Right atrium auricular region (tissue), 2 donors: ENCODE results near the gene CLIP3. TPM values are rescaled to one million over a fixed set of nuclear protein-coding genes. Genes with fewer than 3 reads are reported as not detected.

Experiments used
- DNase-seq: peaks from one replicate; pipeline ENCODE4 v3.0.0-alpha.2; 2019; ENCODE audit warnings: low spot score
- H3K27ac ChIP-seq, 2 donors: fragments of 200-600 bp; sonication (generic); 1 replicate in 1 of 2; 2 replicates in 1 of 2; pipeline ENCODE4 v1.5.1; 2016 to 2019
- H3K27me3 ChIP-seq, 2 donors: fragments of 200-600 bp; sonication (generic); one replicate each; pipeline versions ENCODE4 v1.5.1 to v1.6.0; 2017 to 2019
- H3K36me3 ChIP-seq: fragments of 200-600 bp; sonication (generic); one replicate; pipeline ENCODE4 v1.5.1; 2016
- H3K4me1 ChIP-seq, 2 donors: fragments of 200-600 bp; sonication (generic); one replicate each; pipeline versions ENCODE4 v1.5.1 to v1.6.0; 2017 to 2019
- H3K4me3 ChIP-seq, 2 donors: fragments of 200-600 bp; sonication (generic); 1 replicate in 1 of 2; 2 replicates in 1 of 2; pipeline ENCODE4 v1.5.1; 2017 to 2019; ENCODE audit warnings: mild to moderate bottlenecking in 1 of 2, moderate library complexity in 1 of 2
- H3K9me3 ChIP-seq, 2 donors: fragments of 200-600 bp; sonication (generic); one replicate each; pipeline ENCODE4 v1.5.1; 2019
- CTCF ChIP-seq, 2 donors: fragments of 200-600 bp; sonication (generic); IDR thresholded peaks; one replicate each; pipeline ENCODE4 v1.5.1; 2019; ENCODE audit warnings: antibody characterized with exemption in 2 of 2
- total RNA-seq, 2 donors: library from RNA; depleted of rRNA; stranded (reverse); fragments of >200 nt; gene quantifications; one replicate each; pipeline ENCODE4 v1.1.0, GENCODE V29; 2016

CLIP3 gene
- total RNA-seq, 2 donors from 2014 or later, result 5.1 to 10.7 TPM

GRCh38 chr19:36059180-36059910, 26.7 kb upstream of the CLIP3 start:
- no peak for TF ChIP-seq CTCF (IDR thresholded peaks at IDR 0.05)
- H3K27ac ChIP-seq, result no peak overlapping the region
- DNase-seq, result no peak

GRCh38 chr19:36058481-36059179, 26.0 kb upstream of the CLIP3 start:
- Histone ChIP-seq H3K27ac (no peak overlapping the region), H3K9me3 (no peaks in the 10 kb centered on the region)
- no peak for TF ChIP-seq CTCF (IDR thresholded peaks at IDR 0.05)

More at GRCh38 chr19:36059180-36059910, 26.7 kb upstream of the CLIP3 start:
- Histone ChIP-seq H3K4me3 (no peak overlapping the region), H3K27me3 (no peaks in the 10 kb centered on the region), H3K36me3 (no peaks in the 10 kb centered on the region), H3K4me1 (peaks cover 0 to 10% of the 10 kb centered on the region in 2 donors), H3K9me3 (no peaks in the 10 kb centered on the region)

GRCh38 chr19:36054733-36055686, 22.3 kb upstream of the CLIP3 start, which contains the start of gene WDR62:
WDR62 (plus strand) TSS chr19:36054897; CDS start chr19:36054972, 75 bp downstream.
- Histone ChIP-seq H3K27me3 (no peaks in the 10 kb centered on the region), H3K27ac (peak within 1 kb of the TSS; percentile 93 to 96), H3K4me1 (peaks cover 0 to 10% of the 10 kb centered on the region in 2 donors), H3K36me3 (no peaks in the 10 kb centered on the region), H3K4me3 (peak within 1 kb of the TSS; percentile 49 to 70), H3K9me3 (no peaks in the 10 kb centered on the region)
- TF ChIP-seq CTCF (IDR thresholded peaks at IDR 0.05), result no peak
- DNase-seq, result peak; percentile 95

More at GRCh38 chr19:36058481-36059179, 26.0 kb upstream of the CLIP3 start:
- no peaks in the 10 kb centered on the region for H3K36me3 ChIP-seq
- peaks cover 0 to 10% of the 10 kb centered on the region in 2 donors for H3K4me1 ChIP-seq
- DNase-seq, result no peak
- no peak overlapping the region for H3K4me3 ChIP-seq
- H3K27me3 ChIP-seq, result no peaks in the 10 kb centered on the region

- no peaks in the 10 kb centered on the region for H3K36me3 ChIP-seq
- no peaks in the 10 kb centered on the region for H3K27me3 ChIP-seq
- peak; percentile 100 for DNase-seq
- H3K27ac ChIP-seq, result peak within 1 kb of the TSS; percentile 93 to 96
- H3K4me1 ChIP-seq, result peaks cover 0 to 10% of the 10 kb centered on the region in 2 donors
- peak; percentile 27 to 61 for TF ChIP-seq CTCF (IDR thresholded peaks at IDR 0.05)
- H3K4me3 ChIP-seq, result peak within 1 kb of the TSS; percentile 49 to 70
- no peaks in the 10 kb centered on the region for H3K9me3 ChIP-seq
Observed at GRCh38 chr19:36054119-36054732, 21.6 kb upstream of the CLIP3 start, which contains the start of gene THAP8. THAP8 (minus strand) TSS chr19:36054285; CDS start chr19:36054217, 68 bp downstream.

- no peak overlapping the region for H3K4me3 ChIP-seq
- H3K4me1 ChIP-seq, result peaks cover 0 to 10% of the 10 kb centered on the region in 2 donors
- DNase-seq, result no peak
- no peaks in the 10 kb centered on the region for H3K36me3 ChIP-seq
- no peaks in the 10 kb centered on the region for H3K9me3 ChIP-seq
- no peak for TF ChIP-seq CTCF (IDR thresholded peaks at IDR 0.05)
- no peak overlapping the region for H3K27ac ChIP-seq
- H3K27me3 ChIP-seq, result no peaks in the 10 kb centered on the region
Observed at GRCh38 chr19:36051637-36052036, 19.0 kb upstream of the CLIP3 start.
